Measurements from ENCODE around the gene VWA2. TPM values are rescaled to one million over a fixed set of nuclear protein-coding genes. Genes with fewer than 3 reads are reported as not detected.

Gene VWA2
- polyA plus RNA-seq, 1 of the 3 experiments (the other 2 are of a cell fraction), result not detected

- H3K79me2 ChIP-seq (ENCODE audit: insufficient read depth), result no peaks in the 10 kb centered on the region
- TF ChIP-seq, protein P1, sequence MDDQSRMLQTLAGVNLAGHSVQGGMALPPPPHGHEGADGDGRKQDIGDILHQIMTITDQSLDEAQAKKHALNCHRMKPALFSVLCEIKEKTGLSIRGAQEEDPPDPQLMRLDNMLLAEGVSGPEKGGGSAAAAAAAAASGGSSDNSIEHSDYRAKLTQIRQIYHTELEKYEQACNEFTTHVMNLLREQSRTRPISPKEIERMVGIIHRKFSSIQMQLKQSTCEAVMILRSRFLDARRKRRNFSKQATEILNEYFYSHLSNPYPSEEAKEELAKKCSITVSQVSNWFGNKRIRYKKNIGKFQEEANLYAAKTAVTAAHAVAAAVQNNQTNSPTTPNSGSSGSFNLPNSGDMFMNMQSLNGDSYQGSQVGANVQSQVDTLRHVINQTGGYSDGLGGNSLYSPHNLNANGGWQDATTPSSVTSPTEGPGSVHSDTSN (IDR thresholded peaks at IDR 0.05), result no peak
- TF ChIP-seq EP300 (IDR thresholded peaks at IDR 0.05; ENCODE audit: borderline replicate concordance in 1 of 2, low read depth in 1 of 2, low read length in 1 of 2), result no peak
- TF ChIP-seq RFX5 (IDR thresholded peaks at IDR 0.05; ENCODE audit: low read length), result no peak
- no peak for TF ChIP-seq JUND (IDR thresholded peaks at IDR 0.05)
- no peak for TF ChIP-seq USF2 (IDR thresholded peaks at IDR 0.05; ENCODE audit: borderline replicate concordance, low read depth, low read length)
- TF ChIP-seq SIN3A (IDR thresholded peaks at IDR 0.05; ENCODE audit: borderline replicate concordance, low read depth, low read length), result no peak
- no peaks in the 10 kb centered on the region for H4K20me1 ChIP-seq (ENCODE audit: insufficient read depth)
- ChIA-PET POLR2A (no interaction called here), CTCF (interaction anchor here (5.2 kb wide), 1 partner anchor 17 kb away, joined by 37 read pairs; no protein-coding TSS in a partner anchor)
- no peak for DNase-seq
- H3K9me2 ChIP-seq, result no peaks in the 10 kb centered on the region
- no peak overlapping the region for H3K27ac ChIP-seq (ENCODE audit: low read depth in 2 of 2, low read length in 1 of 2)
- H3F3A ChIP-seq (replicated peaks; ENCODE audit: insufficient read depth), result no peaks in the 10 kb centered on the region
- no peak overlapping the region for H3K4me2 ChIP-seq
- WGBS (ENCODE audit: low lambda C conversion rate), result 66% methylated on average over 8 of the region's 8 CpGs
- H3K36me3 ChIP-seq (replicated peaks in 1 of 2; ENCODE audit: control insufficient read depth in 1 of 2, insufficient read depth in 2 of 2, low read length in 1 of 2), result no peaks in the 10 kb centered on the region
- peaks cover 0 to 7% of the 10 kb centered on the region in 2 experiments; a peak in 1 of 4 replicates for H3K4me1 ChIP-seq (ENCODE audit: control insufficient read depth in 1 of 2, insufficient read depth in 2 of 2, low read depth in 1 of 2, low read length in 1 of 2)
- H3K9ac ChIP-seq, result no peak overlapping the region
- no peaks in the 10 kb centered on the region for H3K9me3 ChIP-seq
- no peak overlapping the region for H2AFZ ChIP-seq (ENCODE audit: low read depth)
- no peaks in the 10 kb centered on the region for H3K27me3 ChIP-seq (ENCODE audit: insufficient read depth)
- H3K4me3 ChIP-seq (ENCODE audit: low read depth in 2 of 2, low read length in 1 of 2), result no peak overlapping the region
Observed at GRCh38 chr10:114286921-114287320, 47.9 kb downstream of the VWA2 start.

GRCh38 chr10:114288424-114289095 lies 49.5 kb downstream of the VWA2 start:
- no peaks in the 10 kb centered on the region for H3K79me2 ChIP-seq (ENCODE audit: insufficient read depth)
- no peaks in the 10 kb centered on the region for H3F3A ChIP-seq (replicated peaks; ENCODE audit: insufficient read depth)
- no peaks in the 10 kb centered on the region for H3K27me3 ChIP-seq (ENCODE audit: insufficient read depth)
- peaks cover 0 to 7% of the 10 kb centered on the region in 2 experiments; a peak in 1 of 4 replicates for H3K4me1 ChIP-seq (ENCODE audit: control insufficient read depth in 1 of 2, insufficient read depth in 2 of 2, low read depth in 1 of 2, low read length in 1 of 2)
- 75% methylated on average over 10 of the region's 11 CpGs for WGBS (ENCODE audit: low lambda C conversion rate)
- DNase-seq, result no peak
- no peaks in the 10 kb centered on the region for H3K9me3 ChIP-seq
- H3K4me2 ChIP-seq, result no peak overlapping the region
- no peaks in the 10 kb centered on the region for H3K9me2 ChIP-seq
- no peak for TF ChIP-seq USF1 (IDR thresholded peaks at IDR 0.05; ENCODE audit: borderline replicate concordance, low read depth)
- TF ChIP-seq POLR2AphosphoS5 (IDR thresholded peaks at IDR 0.05; ENCODE audit: low read depth, low read length), result no peak
- H3K36me3 ChIP-seq (replicated peaks in 1 of 2; ENCODE audit: control insufficient read depth in 1 of 2, insufficient read depth in 2 of 2, low read length in 1 of 2), result no peaks in the 10 kb centered on the region
- no peak overlapping the region for H3K9ac ChIP-seq
- H4K20me1 ChIP-seq (ENCODE audit: insufficient read depth), result no peaks in the 10 kb centered on the region
- ChIA-PET CTCF (interaction anchor here (5.2 kb wide), 1 partner anchor 15 kb away, joined by 37 read pairs; no protein-coding TSS in a partner anchor), POLR2A (no interaction called here)
- no peak overlapping the region for H2AFZ ChIP-seq (ENCODE audit: low read depth)
- no peak overlapping the region for H3K4me3 ChIP-seq (ENCODE audit: low read depth in 2 of 2, low read length in 1 of 2)
- H3K27ac ChIP-seq (ENCODE audit: low read depth in 2 of 2, low read length in 1 of 2), result no peak overlapping the region

All from SK-N-SH (cell line).